Neutrophil (primary cell): ENCODE measurements around the gene FXYD3.

Experiments
- H3K27ac ChIP-seq: fragments of 200-600 bp; sonication (generic); 2 replicates; pipeline ENCODE4 v1.5.1; 2016; ENCODE audit warnings: mild to moderate bottlenecking, moderate library complexity
- H3K27me3 ChIP-seq: fragments of 200-600 bp; sonication (generic); 2 replicates; pipeline ENCODE4 v1.6.0; 2016; ENCODE audit warnings: mild to moderate bottlenecking
- H3K36me3 ChIP-seq: fragments of 200-600 bp; sonication (generic); 2 replicates; pipeline ENCODE4 v1.5.1; 2017
- H3K4me1 ChIP-seq, 2 experiments: fragments of 200-600 bp in 1 of 2; sonication (generic) in 1 of 2; 1 replicate in 1 of 2; 2 replicates in 1 of 2; pipeline versions ENCODE4 v1.5.1 to v1.6.1; 2013 to 2016; ENCODE audit warnings: low read depth in 1 of 2, low read length in 1 of 2, mild to moderate bottlenecking in 1 of 2, moderate library complexity in 1 of 2; ENCODE audit not compliant: control insufficient read depth in 1 of 2, insufficient read depth in 1 of 2
- H3K4me3 ChIP-seq, 2 experiments: fragments of 200-600 bp in 1 of 2; sonication (generic) in 1 of 2; 1 replicate in 1 of 2; 2 replicates in 1 of 2; pipeline ENCODE4 v1.5.1; 2013 to 2016; ENCODE audit warnings: low read depth in 1 of 2, low read length in 1 of 2, mild to moderate bottlenecking in 1 of 2, moderate library complexity in 1 of 2
- H3K9me3 ChIP-seq: fragments of 200-600 bp; sonication (generic); 2 replicates; pipeline ENCODE4 v1.5.1; 2016
- TF ChIP-seq, protein P1 (sequence below): fragments of 200-600 bp; sonication (generic); IDR thresholded peaks from 2 replicates; pipeline ENCODE4 v1.5.1; 2016; ENCODE audit warnings: antibody characterized with exemption

The FXYD3 gene

GRCh38 chr19:35140207-35140961 is 24.8 kb downstream of the FXYD3 start:
- peaks cover 54% of the 10 kb centered on the region for H3K27me3 ChIP-seq
- H3K36me3 ChIP-seq = no peaks in the 10 kb centered on the region
- peak overlapping the region in 1 of 2 experiments; percentile 45 for H3K4me3 ChIP-seq
- H3K9me3 ChIP-seq = no peaks in the 10 kb centered on the region
- H3K4me1 ChIP-seq = peaks cover 35 to 40% of the 10 kb centered on the region in 2 experiments
- no peak overlapping the region for H3K27ac ChIP-seq
- TF ChIP-seq, protein P1, sequence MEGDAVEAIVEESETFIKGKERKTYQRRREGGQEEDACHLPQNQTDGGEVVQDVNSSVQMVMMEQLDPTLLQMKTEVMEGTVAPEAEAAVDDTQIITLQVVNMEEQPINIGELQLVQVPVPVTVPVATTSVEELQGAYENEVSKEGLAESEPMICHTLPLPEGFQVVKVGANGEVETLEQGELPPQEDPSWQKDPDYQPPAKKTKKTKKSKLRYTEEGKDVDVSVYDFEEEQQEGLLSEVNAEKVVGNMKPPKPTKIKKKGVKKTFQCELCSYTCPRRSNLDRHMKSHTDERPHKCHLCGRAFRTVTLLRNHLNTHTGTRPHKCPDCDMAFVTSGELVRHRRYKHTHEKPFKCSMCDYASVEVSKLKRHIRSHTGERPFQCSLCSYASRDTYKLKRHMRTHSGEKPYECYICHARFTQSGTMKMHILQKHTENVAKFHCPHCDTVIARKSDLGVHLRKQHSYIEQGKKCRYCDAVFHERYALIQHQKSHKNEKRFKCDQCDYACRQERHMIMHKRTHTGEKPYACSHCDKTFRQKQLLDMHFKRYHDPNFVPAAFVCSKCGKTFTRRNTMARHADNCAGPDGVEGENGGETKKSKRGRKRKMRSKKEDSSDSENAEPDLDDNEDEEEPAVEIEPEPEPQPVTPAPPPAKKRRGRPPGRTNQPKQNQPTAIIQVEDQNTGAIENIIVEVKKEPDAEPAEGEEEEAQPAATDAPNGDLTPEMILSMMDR = no peak

DNA sequence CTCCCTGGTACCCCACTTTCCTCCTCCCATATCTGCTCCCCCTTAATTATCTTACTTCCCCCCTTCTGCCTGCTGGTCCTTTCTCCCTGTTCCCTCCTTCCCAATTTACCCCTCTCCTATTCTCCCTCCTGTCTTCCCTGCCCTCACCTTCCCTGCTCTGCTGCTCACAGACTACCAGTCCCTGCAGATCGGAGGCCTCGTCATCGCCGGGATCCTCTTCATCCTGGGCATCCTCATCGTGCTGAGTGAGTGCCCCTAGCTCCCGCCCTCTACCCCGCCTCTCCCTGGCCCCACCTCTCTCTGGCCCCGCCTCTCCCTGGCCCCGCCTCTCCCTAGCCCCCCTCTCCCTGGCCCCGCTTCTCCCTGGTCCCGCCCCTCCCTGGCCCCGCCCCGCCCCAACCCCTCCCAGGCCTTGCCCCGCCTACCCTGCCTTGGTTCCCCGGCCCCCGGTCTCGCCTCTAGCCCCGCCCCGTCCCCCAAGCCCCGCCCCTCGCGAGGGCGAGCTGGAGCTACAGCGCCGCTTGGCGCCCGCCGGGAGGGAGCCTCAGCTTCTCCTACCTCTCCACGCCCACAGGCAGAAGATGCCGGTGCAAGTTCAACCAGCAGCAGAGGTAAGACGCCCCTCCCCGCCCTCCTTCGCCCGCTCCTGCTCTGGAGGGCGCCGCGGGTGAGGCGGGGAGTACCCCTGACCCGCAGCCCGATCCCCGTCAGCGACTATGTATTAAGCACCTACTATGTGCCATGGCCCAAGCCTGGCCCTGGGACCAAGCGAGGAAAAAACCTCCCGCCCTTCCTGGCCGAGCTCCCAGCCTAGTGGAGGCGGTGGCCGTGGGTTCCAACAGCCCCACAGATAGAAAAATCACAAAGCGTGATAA is 25.6 kb downstream of the FXYD3 start:
- Histone ChIP-seq H3K4me3 (peak overlapping the region in 1 of 2 experiments; percentile 45), H3K27ac (peak overlapping the region; percentile 15)

DNA sequence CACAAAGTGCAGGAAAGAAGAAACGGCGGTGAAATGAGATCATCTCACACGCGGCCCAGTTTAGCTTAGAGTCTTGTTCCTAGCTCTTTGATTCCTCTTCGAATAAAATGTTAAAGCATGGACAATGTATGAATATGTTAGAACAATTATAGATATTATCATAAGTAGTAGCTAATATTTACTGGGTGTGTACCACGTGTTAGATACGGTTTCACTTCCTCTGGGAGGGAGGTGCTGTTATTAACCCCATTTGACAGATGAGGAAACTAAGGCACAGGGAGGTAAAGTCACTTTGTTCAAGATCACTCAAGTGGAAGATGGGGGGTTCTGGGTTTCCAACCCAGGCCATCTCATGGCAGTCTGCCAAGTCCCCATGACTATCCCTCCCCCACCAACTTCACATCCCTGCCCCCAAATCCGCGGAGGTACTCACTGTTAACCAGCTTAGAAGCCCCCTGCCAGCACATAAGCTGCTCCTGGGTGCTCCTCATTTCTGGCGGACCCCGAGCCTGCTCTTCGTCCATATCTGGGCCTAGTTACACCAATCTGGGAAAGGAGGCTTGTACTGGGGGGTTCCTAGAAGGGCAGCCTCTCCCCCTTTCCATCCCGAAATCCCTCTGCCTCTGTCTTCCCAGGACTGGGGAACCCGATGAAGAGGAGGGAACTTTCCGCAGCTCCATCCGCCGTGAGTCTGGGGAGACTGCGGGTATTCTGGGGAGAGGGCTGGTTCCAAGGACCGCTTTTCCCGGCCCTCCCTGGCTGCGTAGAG is 26.4 kb downstream of the FXYD3 start:
- TF ChIP-seq, protein P1 = no peak

More for the DNA sequence above, 25.6 kb downstream of the FXYD3 start:
- Histone ChIP-seq H3K36me3 (no peaks in the 10 kb centered on the region), H3K9me3 (no peaks in the 10 kb centered on the region), H3K4me1 (peaks cover 35% of the 10 kb centered on the region in 2 experiments), H3K27me3 (peaks cover 62% of the 10 kb centered on the region)
- TF ChIP-seq, protein P1 = peak; percentile 46

DNA sequence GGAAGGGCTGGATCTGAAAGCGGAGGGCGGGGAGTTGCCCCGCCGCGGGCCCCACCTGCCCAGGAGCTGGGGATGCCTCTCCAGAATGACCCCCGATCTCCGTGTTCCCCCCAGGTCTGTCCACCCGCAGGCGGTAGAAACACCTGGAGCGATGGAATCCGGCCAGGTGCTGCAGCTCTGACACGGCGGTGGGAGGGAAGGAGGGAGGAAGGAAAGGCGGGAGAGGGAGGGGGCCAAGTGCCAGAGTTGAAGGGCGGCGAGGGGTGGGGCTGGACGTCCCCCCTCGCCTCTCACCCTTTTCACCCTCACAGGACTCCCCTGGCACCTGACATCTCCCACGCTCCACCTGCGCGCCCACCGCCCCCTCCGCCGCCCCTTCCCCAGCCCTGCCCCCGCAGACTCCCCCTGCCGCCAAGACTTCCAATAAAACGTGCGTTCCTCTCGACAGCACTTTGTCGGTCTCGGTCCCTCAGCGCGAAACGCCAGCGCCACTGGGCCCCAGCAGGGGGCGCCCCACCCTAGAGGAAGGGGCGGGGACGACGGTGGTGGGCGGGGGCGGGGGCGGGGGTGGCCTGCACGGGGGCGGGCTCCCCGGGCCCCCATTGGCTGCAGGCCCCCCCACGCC is 27.1 kb downstream of the FXYD3 start:
- TF ChIP-seq, protein P1 = peak; percentile 53
- Histone ChIP-seq H3K36me3 (no peaks in the 10 kb centered on the region), H3K27me3 (peaks cover 63% of the 10 kb centered on the region), H3K4me1 (peaks cover 35% of the 10 kb centered on the region in 2 experiments), H3K9me3 (no peaks in the 10 kb centered on the region), H3K27ac (no peak overlapping the region), H3K4me3 (peak overlapping the region in 1 of 2 experiments; percentile 14)

More for the DNA sequence above, 26.4 kb downstream of the FXYD3 start:
- Histone ChIP-seq H3K27me3 (peaks cover 63% of the 10 kb centered on the region), H3K27ac (peak overlapping the region; percentile 15), H3K36me3 (no peaks in the 10 kb centered on the region), H3K4me1 (peaks cover 35% of the 10 kb centered on the region in 2 experiments), H3K9me3 (no peaks in the 10 kb centered on the region), H3K4me3 (peak overlapping the region in 1 of 2 experiments; percentile 14)
